Measurements from ENCODE around the gene KDM2A.
"Not testable (repeated sequence)": the region's sequence is repeated elsewhere in the genome, so short reads cannot be mapped to it uniquely, and the experiment has no call there.

The KDM2A gene

GRCh38 chr11:67237574-67237973 lies 118.5 kb downstream of the KDM2A start:
- DNase-seq (ENCODE audit: low spot score): no peak

- no peak for DNase-seq (ENCODE audit: low spot score)
These were observed 120.1 kb downstream of the KDM2A start for GRCh38 chr11:67238894-67239782.

DNA sequence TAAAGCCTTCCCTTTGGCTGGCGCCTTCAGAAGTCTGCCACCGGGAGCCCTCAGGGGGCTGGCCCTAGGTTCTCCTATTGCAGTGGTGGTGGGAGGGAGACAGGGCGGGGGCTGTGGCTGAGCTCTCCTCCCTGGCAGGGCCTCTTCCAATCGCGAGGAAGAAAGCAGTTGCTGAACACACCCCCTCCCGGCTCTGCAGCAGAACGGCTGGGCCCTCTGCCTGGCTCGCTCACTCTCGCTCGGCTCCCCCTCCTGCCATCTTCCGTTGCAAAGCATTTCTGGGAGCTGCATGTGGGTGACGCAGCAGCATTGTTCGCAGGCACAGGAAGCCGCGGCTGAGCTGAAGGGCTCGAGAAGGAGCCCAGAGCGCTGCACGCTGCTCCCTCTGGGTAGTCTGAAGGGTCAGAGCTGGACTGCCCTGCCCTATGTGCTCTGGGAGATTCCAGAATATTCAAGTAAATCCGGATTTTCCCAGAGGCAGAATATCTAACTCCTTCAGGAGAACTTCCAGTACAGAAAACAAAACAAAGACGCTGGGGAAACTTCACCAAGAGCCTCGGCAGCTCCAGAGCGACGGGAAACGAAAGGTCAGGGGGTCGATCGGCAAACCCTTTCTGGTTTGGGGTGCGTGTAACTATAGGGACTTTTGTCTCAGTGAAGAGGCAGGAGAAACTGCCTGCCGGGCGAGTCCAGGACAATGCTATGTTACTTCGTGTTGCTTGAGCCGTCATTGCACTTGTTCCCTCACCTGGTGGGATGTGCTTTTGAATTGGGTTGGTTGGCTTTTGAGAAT lies 120.9 kb downstream of the KDM2A start:
- DNase-seq (ENCODE audit: low spot score): peak; percentile 98

DNA sequence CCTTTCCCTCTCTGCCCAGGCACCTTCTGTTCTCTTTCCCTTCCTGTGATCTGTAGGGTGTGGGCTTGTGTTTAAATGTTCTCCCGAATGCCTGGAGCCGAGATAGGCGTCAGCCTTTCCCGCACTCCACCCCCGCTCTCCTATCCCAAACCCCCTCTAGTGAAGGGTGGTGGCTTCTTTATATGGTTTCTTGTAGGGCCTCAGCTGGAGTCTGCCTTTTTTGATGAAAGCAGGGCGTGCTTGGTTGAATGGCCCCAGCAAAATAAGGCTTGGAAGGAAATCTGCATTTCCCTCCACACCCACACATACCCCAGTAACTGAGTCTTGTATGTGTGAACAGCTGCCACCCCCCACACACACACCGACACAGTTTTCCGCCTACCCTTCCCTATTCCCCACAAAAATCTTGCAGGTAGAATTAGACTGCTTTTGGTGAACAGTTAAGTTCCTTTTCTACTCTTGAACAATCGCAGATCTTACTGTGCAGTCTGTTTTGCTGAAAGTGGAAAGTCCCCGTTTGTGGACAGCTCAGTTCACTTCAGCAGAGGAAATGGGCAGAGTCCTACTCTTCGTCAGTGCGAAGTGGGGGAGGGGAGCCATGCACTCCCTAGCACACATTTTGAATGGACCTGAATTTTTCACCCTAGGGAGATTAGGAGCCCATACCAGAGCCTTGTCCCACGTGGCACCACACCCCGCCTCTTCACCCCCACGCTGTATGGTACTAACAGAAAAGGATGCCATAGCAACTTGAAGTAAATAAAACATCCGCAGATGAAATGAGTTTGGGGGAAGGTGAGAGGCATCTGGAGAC lies 121.7 kb downstream of the KDM2A start:
- DNase-seq (ENCODE audit: low spot score): peak; percentile 68

GRCh38 chr11:67242548-67242947 lies 123.5 kb downstream of the KDM2A start:
- no peak for DNase-seq (ENCODE audit: low spot score)

DNA sequence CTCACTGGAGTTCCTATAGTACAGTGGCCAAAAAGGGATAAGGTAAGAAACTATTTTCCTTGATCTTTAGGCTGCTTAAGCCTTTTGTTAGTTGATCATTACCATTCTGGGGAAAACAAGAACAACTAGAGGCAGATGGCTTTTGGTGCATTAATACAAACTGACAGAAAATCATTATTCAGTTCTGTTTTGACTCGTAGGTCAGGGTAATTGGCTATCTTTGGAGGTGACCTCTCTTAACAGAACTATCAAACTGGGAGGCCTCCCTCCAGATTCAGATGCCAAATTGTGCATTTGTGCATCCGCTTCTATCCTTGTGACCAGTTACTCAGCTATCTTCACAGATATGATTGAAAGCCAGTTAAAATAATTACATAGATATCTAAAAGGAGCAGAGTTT lies 124.0 kb downstream of the KDM2A start:
- no peak for DNase-seq (ENCODE audit: low spot score)

DNA sequence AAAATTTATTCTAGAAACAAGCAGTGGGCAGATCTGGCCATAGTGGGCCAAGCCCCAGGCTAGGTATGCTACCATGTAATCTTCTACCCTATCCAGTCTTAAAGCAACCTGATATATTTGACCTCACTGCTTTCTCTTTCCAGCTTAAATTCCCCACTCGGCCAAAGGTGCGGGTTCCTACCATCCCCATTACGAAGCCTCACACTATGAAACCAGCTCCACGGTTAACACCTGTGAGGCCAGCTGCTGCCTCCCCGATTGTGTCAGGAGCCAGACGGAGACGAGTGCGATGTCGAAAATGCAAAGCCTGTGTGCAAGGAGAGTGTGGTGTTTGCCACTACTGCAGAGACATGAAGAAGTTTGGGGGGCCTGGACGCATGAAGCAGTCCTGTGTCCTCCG lies 126.0 kb downstream of the KDM2A start:
- DNase-seq (ENCODE audit: low spot score): no peak

GRCh38 chr11:67247946-67248550 lies 129.0 kb downstream of the KDM2A start:
- no peak for DNase-seq (ENCODE audit: low spot score)

DNA sequence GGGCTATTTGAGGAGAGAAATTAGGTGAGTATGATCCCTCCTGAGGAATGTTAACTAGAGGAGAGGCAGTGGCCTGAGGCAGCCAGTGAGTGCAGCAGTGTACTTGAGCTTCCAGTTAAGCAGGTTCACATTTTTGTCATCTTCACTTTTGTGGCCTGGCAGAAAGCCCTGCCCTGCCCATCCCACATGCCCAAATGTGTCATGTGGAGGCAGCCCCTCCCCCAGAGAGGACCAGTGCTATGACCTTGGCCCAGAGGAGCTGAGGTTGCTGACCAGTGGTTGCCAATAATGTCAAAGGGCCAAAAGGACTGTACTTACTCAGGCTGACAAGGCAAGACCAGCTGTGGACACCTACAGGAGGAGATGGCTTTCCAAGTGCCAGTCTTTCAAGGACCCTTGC lies 129.6 kb downstream of the KDM2A start:
- DNase-seq (ENCODE audit: low spot score): no peak

DNA sequence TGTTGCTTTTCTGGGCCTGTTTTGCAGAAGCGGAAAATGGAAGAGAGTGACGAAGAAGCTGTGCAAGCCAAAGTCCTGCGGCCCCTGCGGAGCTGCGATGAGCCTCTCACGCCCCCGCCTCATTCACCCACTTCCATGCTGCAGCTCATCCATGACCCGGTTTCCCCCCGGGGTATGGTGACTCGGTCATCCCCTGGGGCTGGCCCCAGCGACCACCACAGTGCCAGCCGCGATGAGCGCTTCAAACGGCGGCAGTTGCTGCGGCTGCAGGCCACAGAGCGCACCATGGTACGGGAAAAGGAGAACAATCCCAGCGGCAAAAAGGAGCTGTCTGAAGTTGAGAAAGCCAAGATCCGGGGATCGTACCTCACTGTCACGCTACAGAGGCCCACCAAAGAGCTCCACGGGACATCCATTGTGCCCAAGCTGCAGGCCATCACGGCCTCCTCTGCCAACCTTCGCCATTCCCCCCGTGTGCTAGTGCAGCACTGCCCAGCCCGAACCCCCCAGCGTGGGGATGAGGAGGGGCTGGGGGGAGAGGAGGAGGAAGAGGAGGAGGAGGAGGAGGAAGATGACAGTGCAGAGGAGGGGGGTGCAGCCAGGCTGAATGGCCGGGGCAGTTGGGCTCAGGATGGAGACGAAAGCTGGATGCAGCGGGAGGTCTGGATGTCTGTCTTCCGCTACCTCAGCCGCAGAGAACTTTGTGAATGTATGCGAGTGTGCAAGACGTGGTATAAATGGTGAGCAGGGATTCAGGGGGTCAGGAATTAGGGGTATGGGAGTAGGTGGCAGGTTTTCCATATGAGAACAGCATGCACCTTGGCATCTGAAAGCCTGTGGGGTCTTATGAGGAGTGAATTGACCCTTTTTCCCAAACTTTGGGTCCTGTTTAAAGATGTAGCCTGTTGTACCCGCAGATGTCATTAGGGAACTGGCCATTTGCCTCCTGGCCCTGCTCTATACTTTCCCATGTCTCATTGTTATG lies 131.3 kb downstream of the KDM2A start:
- DNase-seq (ENCODE audit: low spot score): no peak

DNA sequence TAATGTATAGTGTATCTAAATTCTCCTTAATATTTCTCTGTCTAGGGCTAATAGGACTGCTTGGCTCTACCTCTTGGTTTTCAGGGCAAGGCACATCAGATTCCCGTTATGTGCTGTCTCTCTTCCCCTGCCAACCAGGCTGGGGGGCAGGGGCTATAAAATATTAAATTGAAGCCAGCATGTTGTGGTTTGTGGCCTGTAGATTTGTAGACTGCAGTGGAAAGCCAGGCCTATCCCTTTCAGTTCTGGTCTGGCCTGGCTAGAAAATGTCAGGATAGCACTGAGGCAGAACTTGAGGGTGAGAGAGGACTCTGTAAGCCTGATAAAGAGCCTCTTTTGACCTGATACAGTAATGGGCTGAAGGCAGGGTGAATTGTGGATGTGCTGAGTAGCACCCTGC lies 132.8 kb downstream of the KDM2A start:
- DNase-seq (ENCODE audit: low spot score): no peak

- DNase-seq (ENCODE audit: low spot score): no peak
These were observed 133.8 kb downstream of the KDM2A start for GRCh38 chr11:67252831-67253239.

- no peak for DNase-seq (ENCODE audit: low spot score)
These were observed 135.0 kb downstream of the KDM2A start for GRCh38 chr11:67253872-67254624.

GRCh38 chr11:67254798-67255197 lies 135.7 kb downstream of the KDM2A start:
- DNase-seq (ENCODE audit: low spot score): no peak

DNA sequence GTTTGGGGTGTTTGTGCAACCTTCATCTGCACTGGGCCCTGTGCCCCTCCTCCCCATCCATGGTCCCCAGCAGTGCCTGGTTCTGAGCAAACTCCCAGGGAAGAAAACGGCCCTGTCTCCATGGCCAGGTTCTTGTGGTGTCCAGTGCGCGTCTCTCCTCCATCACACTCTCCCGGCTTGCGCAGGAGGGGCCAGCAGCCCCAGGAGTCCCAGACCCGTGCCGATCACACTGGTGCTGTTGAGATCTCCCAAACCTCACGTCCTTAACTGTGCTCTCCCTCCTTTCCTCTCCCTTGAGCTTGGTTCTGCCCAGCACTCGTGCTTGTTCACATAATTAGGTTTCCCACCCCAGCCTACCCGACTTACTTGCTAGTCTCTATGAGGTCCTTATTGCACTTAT lies 136.3 kb downstream of the KDM2A start:
- DNase-seq (ENCODE audit: low spot score): no peak

GRCh38 chr11:67255864-67256263 lies 136.8 kb downstream of the KDM2A start:
- DNase-seq (ENCODE audit: low spot score): no peak

GRCh38 chr11:67256477-67257135 lies 137.5 kb downstream of the KDM2A start:
- DNase-seq (ENCODE audit: low spot score): no peak

- DNase-seq (ENCODE audit: low spot score): no peak
These were observed 141.3 kb downstream of the KDM2A start for GRCh38 chr11:67260406-67260805.

DNA sequence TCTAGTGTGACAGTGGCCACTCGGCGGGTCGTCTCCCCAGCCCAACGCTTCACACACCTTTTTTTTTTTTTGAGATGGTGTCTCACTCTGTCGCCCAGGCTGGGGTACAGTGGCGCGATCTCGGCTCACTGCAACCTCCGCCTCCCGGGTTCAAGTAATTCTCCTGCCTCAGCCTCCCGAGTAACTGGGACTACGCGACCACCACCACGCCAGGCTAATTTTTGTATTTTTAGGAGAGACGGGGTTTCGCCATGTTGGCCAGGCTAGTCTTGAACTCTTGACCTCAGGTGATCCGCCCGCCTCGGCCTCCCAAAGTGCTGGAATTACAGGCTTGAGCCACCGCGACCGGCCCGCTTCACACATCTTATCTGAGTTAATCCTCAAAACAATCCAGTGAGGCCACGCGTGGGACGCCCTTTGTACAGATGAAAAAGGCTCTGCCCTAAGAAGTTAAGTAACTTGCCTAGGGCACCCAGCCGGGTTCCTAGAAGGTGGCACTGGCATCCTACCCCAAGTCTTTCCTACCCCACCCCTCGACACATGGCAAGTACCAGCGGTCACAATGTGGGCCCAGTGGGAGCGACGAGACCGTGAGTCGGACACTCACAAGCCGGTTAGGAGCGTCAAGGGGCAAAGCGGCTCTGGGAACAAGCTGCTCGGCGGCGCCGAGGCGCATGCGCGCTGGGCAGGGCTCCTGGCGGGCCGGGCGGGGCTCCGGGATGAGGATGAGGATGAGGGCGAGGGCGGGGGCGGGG lies 142.0 kb downstream of the KDM2A start:
- DNase-seq (ENCODE audit: low spot score): not testable (repeated sequence)

All from putamen (tissue), 1 donor.